K562 (cell line): ENCODE measurements around the gene LCE7A. TPM values are rescaled to one million over a fixed set of nuclear protein-coding genes. Genes with fewer than 3 reads are reported as not detected.

Experiments
- ATAC-seq: fragments of 200-7000 bp; cut with Tn5 transposase; 3 replicates; pipeline ENCODE4 v1.9.1; 2020; ENCODE audit warnings: moderate library complexity
- BruUV-seq: library from RNA; stranded (reverse); fragments of 400-500 nt; replicated peaks from 2 replicates; lab custom pipeline; 2021; lab: Mats Ljungman, UMichigan
- CTCF ChIA-PET: fragments of 300-600 bp; formaldehyde crosslinking; extraction: SDS; loops from one replicate; lab custom pipeline; 2021; ENCODE audit warnings: low intra/inter-chr PET ratio; lab: Yijun Ruan, JAX
- POLR2A ChIA-PET: fragments of 300-600, 350-650 bp; sonication (Branson Sonifier 250); formaldehyde crosslinking; extraction: SDS; loops from one replicate; lab custom pipeline; 2021; ENCODE audit warnings: antibody characterized with exemption, inconsistent platforms; lab: Yijun Ruan, JAX
- DNase-seq, 4 experiments: peaks; one replicate each; pipeline versions ENCODE4 v3.0.0 to v3.0.0-alpha.2; 2011 to 2018; ENCODE audit warnings: low spot score in 3 of 4, mixed read lengths in 3 of 4; ENCODE audit errors: extremely low read depth in 1 of 4
- FAIRE-seq: peaks from 2 replicates; lab custom pipeline; 2011; peaks lifted over from hg19 to GRCh38; lab: Jason Lieb, UNC
- H2AFZ ChIP-seq: 2 replicates; pipeline ENCODE4 v1.6.0; 2011; ENCODE audit warnings: low read depth, low read length, control low read depth, inconsistent platforms
- H3K27ac ChIP-seq: fragments of 200-600 bp; 3 replicates; pipeline ENCODE4 v1.8.0; 2011; ENCODE audit warnings: low read depth, mild to moderate bottlenecking, control low read depth, inconsistent platforms, low read length, moderate library complexity, mixed read lengths; ENCODE audit errors: extremely low read depth
- H3K27me3 ChIP-seq, 2 experiments: fragments of 300-600 bp in 1 of 2; 2 replicates in 1 of 2; 3 replicates in 1 of 2; pipeline versions ENCODE4 v1.6.0 to v1.8.0; 2011; ENCODE audit warnings: inconsistent platforms in 2 of 2, low read length in 2 of 2, mild to moderate bottlenecking in 1 of 2, mixed read lengths in 1 of 2, moderate library complexity in 1 of 2; ENCODE audit not compliant: control insufficient read depth in 2 of 2, insufficient read depth in 2 of 2
- H3K36me3 ChIP-seq: fragments of 300-600 bp; 3 replicates; pipeline ENCODE4 v1.8.0; 2011; ENCODE audit warnings: mild to moderate bottlenecking, low read length, inconsistent platforms; ENCODE audit not compliant: control insufficient read depth, insufficient read depth
- H3K4me1 ChIP-seq, 2 experiments: fragments of 200-600 bp in 1 of 2; replicated peaks in 1 of 2; 2 replicates in 1 of 2; 3 replicates in 1 of 2; pipeline versions ENCODE4 v1.5.1 to v1.8.0; 2011; ENCODE audit warnings: inconsistent platforms in 2 of 2, low read length in 2 of 2, mild to moderate bottlenecking in 1 of 2, mixed read lengths in 1 of 2, moderate library complexity in 1 of 2; ENCODE audit not compliant: control insufficient read depth in 2 of 2, insufficient read depth in 2 of 2
- H3K4me2 ChIP-seq: 2 replicates; pipeline ENCODE4 v1.6.1; 2011; ENCODE audit warnings: low read length, control low read depth, inconsistent platforms, mixed read lengths; ENCODE audit not compliant: insufficient read depth
- H3K4me3 ChIP-seq: fragments of 200-600 bp; sonication (generic), shearing (Covaris generic); 2 replicates; pipeline ENCODE4 v1.5.1; 2016; ENCODE audit warnings: control low read depth, inconsistent platforms
- H3K79me2 ChIP-seq: fragments of 200-600 bp; 3 replicates; pipeline ENCODE4 v1.8.0; 2011; ENCODE audit warnings: low read length, inconsistent platforms; ENCODE audit not compliant: control insufficient read depth, insufficient read depth
- H3K9ac ChIP-seq, 2 experiments: 2 replicates each; pipeline versions ENCODE4 v1.6.0 to v1.6.1; 2011; ENCODE audit warnings: low read depth in 2 of 2, low read length in 2 of 2, control low read depth in 1 of 2, inconsistent platforms in 1 of 2, mild to moderate bottlenecking in 1 of 2, mixed read lengths in 1 of 2; ENCODE audit not compliant: insufficient read depth in 1 of 2
- H3K9me1 ChIP-seq: one replicate; pipeline ENCODE4 v1.6.0; 2011; ENCODE audit warnings: inconsistent platforms, mild to moderate bottlenecking, low read length, moderate library complexity; ENCODE audit not compliant: control insufficient read depth, insufficient read depth
- H3K9me3 ChIP-seq: replicated peaks from 2 replicates; pipeline ENCODE4 v1.5.1; 2011; ENCODE audit warnings: low read depth, low read length, inconsistent platforms; ENCODE audit not compliant: control insufficient read depth, insufficient read depth
- H4K20me1 ChIP-seq: replicated peaks from 2 replicates; pipeline ENCODE4 v1.6.1; 2011; ENCODE audit warnings: low read length, inconsistent platforms, mixed read lengths; ENCODE audit not compliant: control insufficient read depth, insufficient read depth
- CBX1 ChIP-seq: sonication (generic); IDR thresholded peaks from 2 replicates; pipeline ENCODE4 v1.6.1; 2016; ENCODE audit warnings: antibody characterized with exemption, low read depth, mild to moderate bottlenecking
- WGBS: fragments of 100-300 bp; shearing (Covaris generic); methylation state at CpG from one replicate; pipeline ENCODE4 v1.1.6; 2016; ENCODE audit warnings: low coverage, mixed read lengths; ENCODE audit not compliant: insufficient coverage; ENCODE audit errors: missing lambda C conversion rate; 5-methylcytosine and 5-hydroxymethylcytosine counted together
- in situ Hi-C: fragments of 300-500 bp; cut with MboI; formaldehyde crosslinking; loops from 4 replicates; pipeline ENCODE4 v1.15.0; 2018; ENCODE audit warnings: inconsistent platforms, mixed read lengths
- intact Hi-C: fragments of 100-400 bp; cut with micrococcal nuclease; formaldehyde crosslinking; loops from 2 replicates; pipeline ENCODE4 v1.14.2; 2022
- polyA plus RNA-seq, 8 experiments: library from polyadenylated mRNA; depleted of rRNA in 4 of 8; stranded (reverse) in 5 of 8; unstranded in 3 of 8; fragments of >200 nt; fragmentation: Nextera tagmentation in 2 of 8; fragmentation: Illumina TruSeq in 1 of 8; extraction: Ambion mirVana in 2 of 8; extraction: Trizol in 1 of 8; gene quantifications; 2 replicates each; pipeline versions ENCODE4 v1.2.1 to v1.2.3, GENCODE V29; 2011 to 2014; ENCODE audit warnings: inconsistent platforms in 1 of 8, missing spikeins in 1 of 8
- total RNA-seq, 7 experiments: library from RNA; depleted of rRNA in 6 of 7; stranded (reverse); fragments of >200 nt in 6 of 7; fragmentation: Illumina TruSeq in 2 of 7; extraction: Trizol in 2 of 7; gene quantifications; 2 replicates each; pipeline versions ENCODE4 v1.2.1 to v1.2.3, GENCODE V29; 2011 to 2021; ENCODE audit warnings: low replicate concordance in 1 of 7
- TF ChIP-seq, protein P1 (sequence below), 2 experiments: fragments of 450-650 bp in 1 of 2; sonication (generic) in 1 of 2; formaldehyde crosslinking in 1 of 2; IDR thresholded peaks in 1 of 2; conservative IDR thresholded peaks in 1 of 2; 2 replicates each; pipeline versions ENCODE4 v1.6.1 to v1.8.1; 2016 to 2023; ENCODE audit warnings: mild to moderate bottlenecking in 2 of 2, moderate library complexity in 2 of 2, inconsistent platforms in 1 of 2, missing genetic modification reagents in 1 of 2
- TF ChIP-seq, protein P2 (sequence below): fragments of 250-450 bp; sonication (Bioruptor Pico); IDR thresholded peaks from 2 replicates; pipeline ENCODE4 v1.5.1; 2021; ENCODE audit warnings: mild to moderate bottlenecking

Gene LCE7A
- total and polyA plus RNA-seq, 9 of the 15 experiments (the other 6 are each of a cell fraction or from before 2014, with no cell fraction given): not detected

DNA sequence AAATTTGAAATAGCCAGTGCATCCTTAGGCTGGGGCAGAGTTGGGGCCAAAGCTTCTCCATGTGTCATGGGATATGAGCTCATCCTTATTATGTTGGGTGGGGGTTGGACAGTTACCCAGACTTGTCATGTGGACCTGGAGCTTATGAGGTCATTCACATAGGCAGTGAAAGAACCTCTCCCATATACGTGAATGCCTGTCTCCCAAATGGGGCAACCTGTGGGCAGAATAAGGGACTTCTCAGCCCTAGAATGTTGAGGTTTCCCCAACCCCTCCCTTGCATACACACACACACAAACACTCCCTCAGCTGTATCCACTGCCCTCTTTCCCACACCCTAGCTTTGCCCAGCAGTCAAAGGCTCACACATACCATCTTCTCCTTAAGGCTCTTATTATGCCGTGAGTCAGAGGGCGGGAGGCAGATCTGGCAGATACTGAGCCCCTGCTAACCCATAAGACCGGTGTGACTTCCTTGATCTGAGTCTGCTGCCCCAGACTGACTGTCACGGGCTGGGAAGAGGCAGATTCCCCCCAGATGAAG, 46.3 kb downstream of the LCE7A start:
- no peaks in the 10 kb centered on the region for H4K20me1 ChIP-seq
- H3K9me3 ChIP-seq: no peaks in the 10 kb centered on the region
- no peak for FAIRE-seq
- H3K27ac ChIP-seq: no peak overlapping the region
- no peaks in the 10 kb centered on the region for H3K36me3 ChIP-seq
- WGBS: 0% methylated on average over 5 of the region's 5 CpGs
- no peaks in the 10 kb centered on the region for H3K79me2 ChIP-seq
- no peak overlapping the region for H2AFZ ChIP-seq
- no peak overlapping the region for H3K4me3 ChIP-seq
- in situ Hi-C loops (no loop called here), intact Hi-C loops (no loop called here)
- no peak overlapping the region for H3K9ac ChIP-seq
- peaks cover 0 to 4% of the 10 kb centered on the region in 2 experiments; a peak in 1 of 5 replicates for H3K27me3 ChIP-seq
- ChIA-PET POLR2A (interaction anchor here (0.8 to 0.9 kb wide), 2 partner anchors 9 to 327 kb away, joined by 3 to 4 read pairs; no protein-coding TSS in a partner anchor), CTCF (no interaction called here)
- ATAC-seq: no peak
- no peaks in the 10 kb centered on the region for H3K4me1 ChIP-seq
- no peak for DNase-seq
- no peaks in the 10 kb centered on the region for H3K9me1 ChIP-seq
- H3K4me2 ChIP-seq: no peak overlapping the region
- no TSS peak for BruUV-seq
- TF ChIP-seq, protein P1, sequence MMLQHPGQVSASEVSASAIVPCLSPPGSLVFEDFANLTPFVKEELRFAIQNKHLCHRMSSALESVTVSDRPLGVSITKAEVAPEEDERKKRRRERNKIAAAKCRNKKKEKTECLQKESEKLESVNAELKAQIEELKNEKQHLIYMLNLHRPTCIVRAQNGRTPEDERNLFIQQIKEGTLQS (IDR thresholded peaks at IDR 0.05): peak; percentile 47
- TF ChIP-seq, protein P1 (CRISPR knock-in tag; conservative IDR thresholded peaks at IDR 0.05): no peak
- no peak for TF ChIP-seq CBX1
- TF ChIP-seq, protein P2, sequence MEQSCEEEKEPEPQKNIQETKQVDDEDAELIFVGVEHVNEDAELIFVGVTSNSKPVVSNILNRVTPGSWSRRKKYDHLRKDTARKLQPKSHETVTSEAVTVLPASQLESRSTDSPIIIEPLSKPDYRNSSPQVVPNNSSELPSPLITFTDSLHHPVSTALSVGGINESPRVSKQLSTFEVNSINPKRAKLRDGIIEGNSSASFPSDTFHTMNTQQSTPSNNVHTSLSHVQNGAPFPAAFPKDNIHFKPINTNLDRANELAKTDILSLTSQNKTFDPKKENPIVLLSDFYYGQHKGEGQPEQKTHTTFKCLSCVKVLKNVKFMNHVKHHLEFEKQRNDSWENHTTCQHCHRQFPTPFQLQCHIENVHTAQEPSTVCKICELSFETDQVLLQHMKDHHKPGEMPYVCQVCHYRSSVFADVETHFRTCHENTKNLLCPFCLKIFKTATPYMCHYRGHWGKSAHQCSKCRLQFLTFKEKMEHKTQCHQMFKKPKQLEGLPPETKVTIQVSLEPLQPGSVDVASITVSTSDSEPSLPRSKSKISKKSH (CRISPR knock-in tag): no peak
